ENCODE measurements around the gene ACTL8.

GRCh38 chr1:17768651-17769241 lies 13.6 kb downstream of the ACTL8 start:
- no peak for TF ChIP-seq EP300 (IDR thresholded peaks at IDR 0.05; ENCODE audit: borderline replicate concordance)
- TF ChIP-seq FOXM1 (IDR thresholded peaks at IDR 0.05; ENCODE audit: borderline replicate concordance, low read depth) = no peak
- TF ChIP-seq CEBPB (IDR thresholded peaks at IDR 0.05) = no peak
- TF ChIP-seq TAF1 (IDR thresholded peaks at IDR 0.05; ENCODE audit: low read depth) = no peak
- no peak for TF ChIP-seq REST (IDR thresholded peaks at IDR 0.05; ENCODE audit: low read depth)

Data from Ishikawa (cell line).